Measurements from ENCODE around the gene POLR1C.
"Not testable (repeated sequence)": the region's sequence is repeated elsewhere in the genome, so short reads cannot be mapped to it uniquely, and the experiment has no call there.

The POLR1C gene

DNA sequence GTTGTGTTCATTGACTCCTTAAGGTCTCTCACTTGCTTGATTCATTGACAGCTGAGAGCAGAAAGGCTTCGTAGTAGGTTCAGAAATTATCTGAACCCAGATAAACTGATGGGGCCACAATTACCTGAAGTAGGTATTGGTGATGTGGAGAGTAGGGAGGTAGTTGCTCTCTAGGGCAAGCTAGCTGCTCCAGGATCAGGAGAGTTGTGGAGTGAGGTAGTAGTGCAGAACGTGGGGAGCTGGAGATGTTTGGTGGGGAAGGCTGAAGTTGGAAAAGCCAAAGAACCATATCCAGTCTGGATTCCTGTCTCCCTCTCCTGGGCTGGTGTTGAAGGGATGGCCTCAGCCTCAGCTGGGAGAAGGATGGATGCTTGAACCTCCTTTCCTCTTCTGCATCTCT is 23.7 kb upstream of the POLR1C start:
- DNase-seq: no peak

- DNase-seq: no peak
Observed at GRCh38 chr6:43493833-43494232, 23.1 kb upstream of the POLR1C start.

DNA sequence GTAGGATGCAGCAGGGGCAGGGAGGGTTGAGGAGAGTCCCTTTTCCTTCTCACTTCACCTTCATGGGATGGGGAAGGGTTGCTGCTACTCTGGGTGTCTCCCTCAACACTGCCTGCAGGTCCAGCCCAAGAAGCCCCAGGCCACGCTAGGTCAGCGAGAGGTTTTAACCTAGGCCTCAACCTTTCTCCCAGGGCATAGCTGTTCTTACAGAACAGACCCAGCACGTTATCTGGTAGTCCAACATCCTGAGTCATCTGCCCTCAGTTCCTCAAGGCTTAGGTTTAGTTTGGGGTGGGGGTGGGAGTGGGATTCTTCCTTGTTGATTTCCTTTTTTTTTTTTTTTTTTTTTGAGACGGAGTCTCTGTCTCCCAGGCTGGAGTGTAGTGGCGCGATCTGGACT is 22.6 kb upstream of the POLR1C start:
- DNase-seq: no peak

DNA sequence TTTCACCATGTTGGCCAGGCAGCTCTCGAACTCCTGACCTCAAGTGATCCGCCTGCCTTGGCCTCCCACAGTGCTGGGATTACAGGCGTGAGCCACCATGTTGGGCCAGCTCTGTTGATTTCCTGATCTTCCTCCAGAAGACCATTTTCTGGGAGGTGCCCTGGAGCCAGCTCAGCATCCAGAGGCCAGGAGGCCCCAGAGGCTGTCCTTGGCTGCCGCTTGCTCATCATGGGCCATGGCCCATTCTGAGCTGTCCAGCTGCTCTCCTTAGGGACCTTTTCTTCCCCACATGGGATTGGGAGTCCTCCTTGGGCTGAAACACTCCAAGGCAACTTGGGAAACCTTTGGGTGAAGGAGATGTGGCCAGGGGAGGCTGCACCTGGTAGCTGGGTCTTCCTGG is 22.1 kb upstream of the POLR1C start:
- DNase-seq: no peak

- DNase-seq: no peak
Observed at GRCh38 chr6:43495409-43495941, 21.4 kb upstream of the POLR1C start.

DNA sequence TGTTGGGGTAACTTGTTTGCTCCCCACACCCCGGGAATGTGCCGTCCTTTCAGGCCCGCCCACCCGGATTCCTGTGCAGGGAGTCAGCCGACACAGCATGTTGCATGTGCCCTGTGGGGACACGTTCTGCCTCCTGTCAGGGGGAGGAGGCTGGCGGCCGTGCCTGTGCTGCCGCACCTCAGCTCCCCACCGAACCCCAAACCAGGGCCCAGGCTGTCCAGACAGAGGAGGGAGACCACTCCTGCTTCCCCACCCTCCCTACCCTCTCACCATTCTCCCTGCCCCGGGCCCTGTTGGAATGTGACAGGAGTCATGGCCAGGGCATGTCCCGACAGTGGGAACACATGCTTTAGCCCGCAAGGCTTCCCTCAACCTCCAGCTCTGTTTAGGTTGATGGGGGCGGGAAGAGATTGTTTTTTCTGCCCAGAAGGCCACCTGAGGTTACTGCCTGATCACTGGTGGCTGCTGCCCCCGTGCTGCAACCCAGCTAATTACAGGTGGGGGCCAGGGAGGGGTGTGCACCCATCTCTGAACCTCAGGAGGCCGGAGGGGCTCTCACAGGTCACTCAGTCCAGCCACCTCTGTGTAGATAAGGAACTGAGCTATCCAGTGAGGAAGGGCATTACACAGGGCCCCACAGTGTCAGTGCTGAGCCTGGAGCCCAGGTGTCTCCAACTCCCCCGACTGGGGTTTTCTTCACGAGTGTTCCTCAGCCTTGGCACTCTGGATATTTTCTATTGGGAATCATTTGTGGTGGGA is 20.3 kb upstream of the POLR1C start:
- no peak for DNase-seq

DNA sequence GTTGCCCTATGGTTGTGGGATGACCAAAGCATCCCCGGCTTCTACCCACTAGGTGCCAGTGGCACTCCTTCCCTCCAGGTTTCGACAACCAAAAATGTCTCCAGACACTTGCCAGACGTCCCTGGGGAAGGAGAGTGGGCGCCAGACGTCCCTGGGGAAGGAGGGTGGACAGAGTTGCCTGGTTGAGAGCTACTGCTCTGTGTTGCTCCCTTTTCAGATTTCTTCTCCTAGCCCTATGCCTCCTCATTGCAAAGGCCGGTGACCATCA is 19.8 kb upstream of the POLR1C start:
- DNase-seq: no peak

DNA sequence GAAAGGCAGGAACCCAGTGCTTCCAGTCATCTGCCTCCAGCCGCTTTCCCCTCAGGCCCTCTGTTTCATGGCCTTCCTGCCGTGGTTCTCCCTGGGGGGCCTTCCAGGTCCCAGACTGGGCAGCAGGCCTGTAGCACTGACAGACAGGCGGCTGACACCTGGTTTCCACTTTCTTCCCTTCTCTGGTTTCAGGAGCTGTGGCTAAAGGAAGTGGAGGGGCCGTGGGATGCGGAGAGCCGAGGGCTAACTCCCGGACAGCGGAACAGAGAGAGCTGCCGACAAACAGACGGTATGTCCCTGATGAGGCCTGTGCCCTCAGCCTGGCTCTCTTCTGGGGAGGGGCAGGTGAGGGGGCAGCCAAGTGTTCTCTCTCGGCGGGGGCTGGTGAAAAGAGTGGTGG is 19.2 kb upstream of the POLR1C start:
- no peak for DNase-seq

GRCh38 chr6:43498291-43498690 is 18.6 kb upstream of the POLR1C start:
- DNase-seq: not testable (repeated sequence)

- DNase-seq: no peak
Observed at GRCh38 chr6:43499028-43499815, 17.7 kb upstream of the POLR1C start.

DNA sequence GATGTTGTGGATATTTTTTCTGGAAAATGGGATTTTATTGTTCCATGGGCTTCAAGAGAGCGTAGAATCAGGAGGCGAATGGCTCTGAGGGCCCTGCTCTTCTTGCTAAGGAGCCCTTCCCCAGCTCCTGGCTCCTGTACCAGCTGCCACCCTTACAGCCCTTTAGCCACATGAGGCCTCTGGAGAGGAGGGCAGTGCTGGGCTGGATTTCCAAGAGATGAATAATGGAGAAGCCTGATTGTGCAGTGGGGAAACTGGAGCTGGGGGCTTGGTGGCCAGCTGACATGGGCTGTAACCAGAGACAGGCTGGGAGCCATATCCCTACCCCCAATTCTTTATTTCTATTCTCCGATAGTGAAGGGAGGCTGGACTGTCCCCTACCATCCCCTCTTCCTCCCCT is 16.0 kb upstream of the POLR1C start:
- DNase-seq: no peak

- no peak for DNase-seq
Observed at GRCh38 chr6:43502666-43503065, 14.2 kb upstream of the POLR1C start.

GRCh38 chr6:43503443-43503842 is 13.4 kb upstream of the POLR1C start:
- DNase-seq: no peak

DNA sequence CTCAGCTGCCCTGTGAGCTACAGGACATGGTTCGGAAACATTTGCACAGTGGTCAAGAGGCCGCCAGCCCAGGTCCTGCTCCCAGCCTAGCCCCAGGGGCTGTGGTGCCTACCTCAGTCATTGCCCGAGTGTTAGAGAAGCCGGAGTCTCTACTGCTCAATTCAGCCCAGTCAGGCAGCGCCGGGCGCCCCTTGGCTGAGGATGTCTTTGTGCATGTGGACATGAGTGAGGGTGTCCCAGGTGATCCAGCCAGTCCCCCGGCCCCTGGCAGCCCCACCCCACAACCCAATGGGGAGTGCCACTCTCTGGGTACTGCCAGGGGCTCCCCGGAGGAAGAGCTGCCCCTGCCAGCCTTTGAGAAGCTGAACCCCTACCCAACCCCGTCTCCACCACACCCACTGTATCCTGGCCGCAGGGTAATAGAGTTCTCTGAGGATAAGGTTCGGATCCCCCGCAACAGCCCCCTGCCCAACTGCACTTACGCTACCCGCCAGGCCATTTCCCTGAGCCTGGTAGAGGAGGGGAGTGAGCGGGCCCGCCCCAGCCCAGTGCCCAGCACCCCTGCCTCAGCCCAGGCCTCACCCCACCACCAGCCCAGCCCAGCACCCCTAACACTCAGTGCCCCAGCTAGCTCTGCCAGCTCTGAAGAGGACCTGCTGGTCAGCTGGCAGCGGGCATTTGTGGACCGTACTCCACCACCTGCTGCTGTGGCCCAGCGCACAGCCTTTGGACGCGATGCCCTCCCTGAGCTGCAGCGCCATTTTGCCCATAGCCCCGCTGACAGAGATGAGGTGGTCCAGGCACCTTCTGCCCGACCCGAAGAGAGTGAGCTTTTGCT is 11.9 kb upstream of the POLR1C start:
- DNase-seq: no peak

DNA sequence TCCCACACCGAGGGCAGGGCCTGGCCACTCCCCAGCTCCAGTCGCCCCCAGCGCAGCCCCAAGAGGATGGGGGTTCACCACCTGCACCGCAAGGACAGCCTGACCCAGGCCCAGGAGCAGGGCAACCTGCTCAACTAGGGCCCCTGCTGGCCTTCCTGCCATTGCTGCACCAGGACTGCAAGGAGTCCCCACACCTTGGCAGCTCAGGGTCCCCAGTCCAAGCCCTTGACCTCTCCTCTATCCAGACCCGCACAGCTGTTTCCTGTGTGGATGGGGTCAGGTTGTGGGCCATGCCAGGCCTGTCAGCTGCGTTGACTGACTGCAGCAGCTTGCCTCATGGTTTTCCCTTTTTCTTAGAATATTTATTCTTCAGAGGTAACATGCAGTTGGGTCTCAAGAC is 11.2 kb upstream of the POLR1C start:
- no peak for DNase-seq

GRCh38 chr6:43506171-43506570 is 10.7 kb upstream of the POLR1C start:
- no peak for DNase-seq

- DNase-seq: peak; percentile 17
Observed at GRCh38 chr6:43506667-43507471, 10.0 kb upstream of the POLR1C start.

GRCh38 chr6:43508481-43509141 is 8.3 kb upstream of the POLR1C start:
- no peak for DNase-seq

DNA sequence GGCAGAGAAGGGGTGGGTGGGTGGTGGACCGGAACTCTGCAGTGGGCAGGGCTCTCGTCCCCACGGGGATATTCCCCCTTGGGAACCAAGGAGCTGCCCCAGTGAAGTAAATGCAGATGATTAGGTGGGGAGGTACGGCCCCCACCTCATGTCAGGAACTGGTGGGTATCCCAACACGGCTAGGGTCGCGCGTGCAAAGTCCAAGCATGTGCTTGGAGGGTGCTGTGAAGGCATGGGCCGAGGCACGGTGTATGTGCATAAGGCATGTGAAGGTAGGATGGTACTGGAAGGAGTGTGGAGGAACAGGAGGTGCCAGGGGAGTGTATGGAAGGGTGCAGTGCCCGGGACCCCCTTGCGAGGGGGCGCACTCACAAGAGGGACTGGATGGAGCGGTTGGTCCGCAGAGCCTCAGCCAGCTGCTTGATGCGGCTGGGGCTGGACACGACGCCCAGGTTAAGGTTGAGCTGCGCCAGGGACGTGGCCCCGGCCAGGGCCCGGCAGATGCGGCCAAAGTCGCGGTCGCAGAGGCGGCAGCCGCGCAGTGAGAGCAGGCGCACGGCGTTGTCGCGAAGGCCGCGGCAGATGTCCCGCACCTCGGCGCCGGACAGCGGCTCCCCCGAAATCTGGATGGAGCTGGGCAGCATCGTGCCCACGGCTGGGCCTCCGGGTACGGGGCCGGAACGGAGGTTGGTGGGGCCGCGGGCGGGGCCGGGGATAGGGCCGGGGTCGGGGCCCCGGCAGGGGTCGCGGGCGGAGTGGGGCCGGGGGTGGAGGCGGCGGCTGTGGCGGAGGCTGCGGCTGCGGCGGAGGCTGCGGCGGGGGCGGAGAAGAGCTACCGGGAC is 7.5 kb upstream of the POLR1C start:
- no peak for DNase-seq

- DNase-seq: no peak
Observed at GRCh38 chr6:43509984-43510826, 6.7 kb upstream of the POLR1C start, which contains the start of gene LRRC73. TSS of gene LRRC73 (minus strand) at chr6:43510346. CDS start at chr6:43509785, 561 bp downstream.
